Measurements from ENCODE around the gene NEK10. TPM values are rescaled to one million over a fixed set of nuclear protein-coding genes. Genes with fewer than 3 reads are reported as not detected.

NEK10 gene
- total RNA-seq, 1 experiment from 2014 or later: 5.7 TPM

- no peak overlapping the region for H3K27ac ChIP-seq (ENCODE audit: low read length)
These were observed 152.8 kb downstream of the NEK10 start for GRCh38 chr3:27216295-27216855.

GRCh38 chr3:27213450-27213849 is 155.7 kb downstream of the NEK10 start:
- Histone ChIP-seq H3K4me1 (ENCODE audit: control insufficient read depth, insufficient read depth, low read length) (no peaks in the 10 kb centered on the region), H3K36me3 (ENCODE audit: control insufficient read depth, insufficient read depth, low read length) (no peaks in the 10 kb centered on the region), H3K27ac (ENCODE audit: low read length) (no peak overlapping the region), H3K9me3 (ENCODE audit: control insufficient read depth, insufficient read depth, low read depth, low read length) (no peaks in the 10 kb centered on the region), H3K27me3 (ENCODE audit: control insufficient read depth, insufficient read depth, low read length) (no peaks in the 10 kb centered on the region), H3K4me3 (ENCODE audit: low read depth in 2 of 2, low read length in 2 of 2) (no peak overlapping the region)
- TF ChIP-seq SIN3A (IDR thresholded peaks at IDR 0.05; ENCODE audit: borderline replicate concordance, insufficient read depth, low read depth, low read length) (no peak), POLR2AphosphoS5 (IDR thresholded peaks at IDR 0.05; ENCODE audit: low read depth, low read length) (no peak), CTCF (IDR thresholded peaks at IDR 0.05) (no peak), TCF7L2 (IDR thresholded peaks at IDR 0.05; ENCODE audit: low read depth, low read length) (no peak)
- TF ChIP-seq, protein P1, sequence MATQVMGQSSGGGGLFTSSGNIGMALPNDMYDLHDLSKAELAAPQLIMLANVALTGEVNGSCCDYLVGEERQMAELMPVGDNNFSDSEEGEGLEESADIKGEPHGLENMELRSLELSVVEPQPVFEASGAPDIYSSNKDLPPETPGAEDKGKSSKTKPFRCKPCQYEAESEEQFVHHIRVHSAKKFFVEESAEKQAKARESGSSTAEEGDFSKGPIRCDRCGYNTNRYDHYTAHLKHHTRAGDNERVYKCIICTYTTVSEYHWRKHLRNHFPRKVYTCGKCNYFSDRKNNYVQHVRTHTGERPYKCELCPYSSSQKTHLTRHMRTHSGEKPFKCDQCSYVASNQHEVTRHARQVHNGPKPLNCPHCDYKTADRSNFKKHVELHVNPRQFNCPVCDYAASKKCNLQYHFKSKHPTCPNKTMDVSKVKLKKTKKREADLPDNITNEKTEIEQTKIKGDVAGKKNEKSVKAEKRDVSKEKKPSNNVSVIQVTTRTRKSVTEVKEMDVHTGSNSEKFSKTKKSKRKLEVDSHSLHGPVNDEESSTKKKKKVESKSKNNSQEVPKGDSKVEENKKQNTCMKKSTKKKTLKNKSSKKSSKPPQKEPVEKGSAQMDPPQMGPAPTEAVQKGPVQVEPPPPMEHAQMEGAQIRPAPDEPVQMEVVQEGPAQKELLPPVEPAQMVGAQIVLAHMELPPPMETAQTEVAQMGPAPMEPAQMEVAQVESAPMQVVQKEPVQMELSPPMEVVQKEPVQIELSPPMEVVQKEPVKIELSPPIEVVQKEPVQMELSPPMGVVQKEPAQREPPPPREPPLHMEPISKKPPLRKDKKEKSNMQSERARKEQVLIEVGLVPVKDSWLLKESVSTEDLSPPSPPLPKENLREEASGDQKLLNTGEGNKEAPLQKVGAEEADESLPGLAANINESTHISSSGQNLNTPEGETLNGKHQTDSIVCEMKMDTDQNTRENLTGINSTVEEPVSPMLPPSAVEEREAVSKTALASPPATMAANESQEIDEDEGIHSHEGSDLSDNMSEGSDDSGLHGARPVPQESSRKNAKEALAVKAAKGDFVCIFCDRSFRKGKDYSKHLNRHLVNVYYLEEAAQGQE (IDR thresholded peaks at IDR 0.05; ENCODE audit: insufficient read depth in 1 of 2, low read depth in 2 of 2, low read length in 1 of 2): no peak
- intact Hi-C loops (cut with micrococcal nuclease; ENCODE audit: unreplicated experiment) (no loop called here), in situ Hi-C loops (cut with HindIII; ENCODE audit: low pct_unique_long_range_greater_than_20kb, low sequenced_read_pairs) (no loop called here)
- DNase-seq (ENCODE audit: low read depth, low spot score) (no peak), ATAC-seq (no peak)
- ChIA-PET POLR2A (no interaction called here), CTCF (no interaction called here)
- no TSS peak for BruUV-seq (replicated peaks)

More at GRCh38 chr3:27216295-27216855, 152.8 kb downstream of the NEK10 start:
- in situ Hi-C loops (cut with HindIII; ENCODE audit: low pct_unique_long_range_greater_than_20kb, low sequenced_read_pairs) (no loop called here), intact Hi-C loops (cut with micrococcal nuclease; ENCODE audit: unreplicated experiment) (no loop called here)
- Histone ChIP-seq H3K9me3 (ENCODE audit: control insufficient read depth, insufficient read depth, low read depth, low read length) (no peaks in the 10 kb centered on the region), H3K27me3 (ENCODE audit: control insufficient read depth, insufficient read depth, low read length) (no peaks in the 10 kb centered on the region), H3K4me1 (ENCODE audit: control insufficient read depth, insufficient read depth, low read length) (no peaks in the 10 kb centered on the region), H3K4me3 (ENCODE audit: low read depth in 2 of 2, low read length in 2 of 2) (no peak overlapping the region), H3K36me3 (ENCODE audit: control insufficient read depth, insufficient read depth, low read length) (no peaks in the 10 kb centered on the region)
- BruUV-seq (replicated peaks): no TSS peak
- TF ChIP-seq SIN3A (IDR thresholded peaks at IDR 0.05; ENCODE audit: borderline replicate concordance, insufficient read depth, low read depth, low read length): no peak
- TF ChIP-seq, protein P1 (IDR thresholded peaks at IDR 0.05; ENCODE audit: insufficient read depth in 1 of 2, low read depth in 2 of 2, low read length in 1 of 2): no peak
- no peak for TF ChIP-seq POLR2AphosphoS5 (IDR thresholded peaks at IDR 0.05; ENCODE audit: low read depth, low read length)
- TF ChIP-seq TCF7L2 (IDR thresholded peaks at IDR 0.05; ENCODE audit: low read depth, low read length): no peak
- TF ChIP-seq CTCF (IDR thresholded peaks at IDR 0.05): no peak
- CTCF ChIA-PET: no interaction called here
- POLR2A ChIA-PET: no interaction called here
- ATAC-seq (no peak), DNase-seq (ENCODE audit: low read depth, low spot score) (no peak)

Data from Panc1 (cell line).